Prostate gland (tissue), 2 donors: ENCODE measurements around the gene DLG2.

Source experiments
- POLR2A ChIP-seq: fragments of 450-650 bp; IDR thresholded peaks from one replicate; pipeline ENCODE4 v1.6.1; 2016; ENCODE audit warnings: antibody characterized with exemption, mild to moderate bottlenecking
- POLR2AphosphoS5 ChIP-seq: sonication (generic); formaldehyde crosslinking; IDR thresholded peaks from one replicate; pipeline ENCODE4 v1.6.1; 2017; ENCODE audit warnings: antibody characterized with exemption
- TF ChIP-seq, protein P1 (sequence below), 4 experiments: fragments of 200-600 bp in 2 of 4; fragments of 450-650 bp in 2 of 4; sonication (generic) in 2 of 4; IDR thresholded peaks; 1 replicate in 3 of 4; 2 replicates in 1 of 4; pipeline ENCODE4 v1.5.1; 2016 to 2019; ENCODE audit warnings: antibody characterized with exemption in 4 of 4, mild to moderate bottlenecking in 2 of 4, moderate library complexity in 2 of 4

DNA sequence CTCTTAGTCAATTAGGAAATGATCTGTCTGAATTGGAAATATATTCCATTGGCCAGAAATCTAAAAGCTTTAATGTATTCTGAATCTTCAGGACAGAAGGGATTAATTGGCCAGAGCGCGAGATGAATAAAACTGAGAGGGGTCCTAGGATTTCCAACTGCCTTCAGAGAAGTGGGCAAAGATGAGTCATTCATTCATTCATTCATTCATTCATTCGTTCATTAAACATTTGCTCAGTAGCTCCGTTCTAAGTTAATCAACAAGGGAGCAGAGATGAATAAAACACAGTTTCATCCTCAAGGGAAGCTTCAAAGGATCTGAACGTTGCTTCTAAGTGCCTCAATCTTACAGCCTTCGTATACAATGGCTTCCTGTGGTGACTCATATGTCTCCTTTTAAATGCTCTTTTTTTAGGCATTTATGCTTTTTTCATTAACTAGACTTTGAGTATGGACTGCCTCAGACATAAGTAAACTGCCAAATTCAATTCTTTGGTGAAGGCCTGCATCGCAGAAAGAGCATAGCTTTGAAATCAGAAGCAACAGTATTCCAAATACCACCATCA, 1803.6 kb downstream of the DLG2 start:
- TF ChIP-seq, protein P1, sequence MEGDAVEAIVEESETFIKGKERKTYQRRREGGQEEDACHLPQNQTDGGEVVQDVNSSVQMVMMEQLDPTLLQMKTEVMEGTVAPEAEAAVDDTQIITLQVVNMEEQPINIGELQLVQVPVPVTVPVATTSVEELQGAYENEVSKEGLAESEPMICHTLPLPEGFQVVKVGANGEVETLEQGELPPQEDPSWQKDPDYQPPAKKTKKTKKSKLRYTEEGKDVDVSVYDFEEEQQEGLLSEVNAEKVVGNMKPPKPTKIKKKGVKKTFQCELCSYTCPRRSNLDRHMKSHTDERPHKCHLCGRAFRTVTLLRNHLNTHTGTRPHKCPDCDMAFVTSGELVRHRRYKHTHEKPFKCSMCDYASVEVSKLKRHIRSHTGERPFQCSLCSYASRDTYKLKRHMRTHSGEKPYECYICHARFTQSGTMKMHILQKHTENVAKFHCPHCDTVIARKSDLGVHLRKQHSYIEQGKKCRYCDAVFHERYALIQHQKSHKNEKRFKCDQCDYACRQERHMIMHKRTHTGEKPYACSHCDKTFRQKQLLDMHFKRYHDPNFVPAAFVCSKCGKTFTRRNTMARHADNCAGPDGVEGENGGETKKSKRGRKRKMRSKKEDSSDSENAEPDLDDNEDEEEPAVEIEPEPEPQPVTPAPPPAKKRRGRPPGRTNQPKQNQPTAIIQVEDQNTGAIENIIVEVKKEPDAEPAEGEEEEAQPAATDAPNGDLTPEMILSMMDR (IDR thresholded peaks at IDR 0.05) = no peak
- TF ChIP-seq POLR2A (no peak), POLR2AphosphoS5 (no peak)
